CD4-positive, alpha-beta T cell (primary cell): ENCODE data around the gene SMPD1. TPM values are rescaled to one million over a fixed set of nuclear protein-coding genes. Genes with fewer than 3 reads are reported as not detected.

Experiments
- ATAC-seq: fragments of 200-7000 bp; cut with Tn5 transposase; one replicate; pipeline ENCODE4 v1.10.0; 2022; ENCODE audit warnings: mild to moderate bottlenecking; ENCODE audit not compliant: poor library complexity
- CTCF ChIA-PET: fragments of 350-600 bp; sonication (Branson Sonifier 250); formaldehyde crosslinking; loops from one replicate; lab custom pipeline; 2021; ENCODE audit warnings: antibody characterized with exemption, inconsistent platforms; lab: Charles Lee
- POLR2A ChIA-PET: fragments of 350-600 bp; sonication (Branson Sonifier 250); formaldehyde crosslinking; loops from one replicate; lab custom pipeline; 2021; ENCODE audit warnings: antibody characterized with exemption, inconsistent platforms; lab: Charles Lee
- DNase-seq, 14 experiments: peaks; one replicate each; pipeline ENCODE4 v3.0.0-alpha.2; 2013 to 2020; ENCODE audit warnings: mixed read lengths in 2 of 14
- H3K27ac ChIP-seq, 2 donors: one replicate each; pipeline versions ENCODE4 v1.5.1 to v1.7.0; 2013; ENCODE audit warnings: low read length in 2 of 2, low read depth in 1 of 2, mild to moderate bottlenecking in 1 of 2
- H3K27me3 ChIP-seq, 2 experiments: 1 replicate in 1 of 2; 2 replicates in 1 of 2; pipeline versions ENCODE4 v1.6.1 to v1.7.0; 2013; ENCODE audit warnings: low read length in 2 of 2, control low read depth in 1 of 2, mild to moderate bottlenecking in 1 of 2, moderate library complexity in 1 of 2; ENCODE audit not compliant: insufficient read depth in 2 of 2, control insufficient read depth in 1 of 2
- H3K36me3 ChIP-seq: one replicate; pipeline ENCODE4 v1.6.1; 2013; ENCODE audit warnings: low read length, control low read depth; ENCODE audit not compliant: insufficient read depth
- H3K4me1 ChIP-seq: one replicate; pipeline ENCODE4 v1.6.1; 2013; ENCODE audit warnings: low read length, control low read depth; ENCODE audit not compliant: insufficient read depth
- H3K4me3 ChIP-seq: one replicate; pipeline ENCODE4 v1.5.1; 2013; ENCODE audit warnings: mild to moderate bottlenecking, low read length, moderate library complexity
- H3K9me3 ChIP-seq, 2 experiments: 1 replicate in 1 of 2; 2 replicates in 1 of 2; pipeline versions ENCODE4 v1.6.1 to v1.7.0; 2013; ENCODE audit warnings: low read length in 2 of 2, mild to moderate bottlenecking in 2 of 2, control low read depth in 1 of 2, moderate library complexity in 1 of 2; ENCODE audit not compliant: control insufficient read depth in 1 of 2, insufficient read depth in 1 of 2
- H3K27ac Mint-ChIP-seq: one replicate; pipeline ENCODE4 v1.8.0; 2020; ENCODE audit warnings: mixed read lengths
- H3K27me3 Mint-ChIP-seq: one replicate; pipeline ENCODE4 v1.8.0; 2021; ENCODE audit warnings: mixed read lengths
- H3K36me3 Mint-ChIP-seq: one replicate; pipeline ENCODE4 v1.8.0; 2021; ENCODE audit warnings: low read depth, mixed read lengths
- H3K4me1 Mint-ChIP-seq: one replicate; pipeline ENCODE4 v1.8.0; 2021; ENCODE audit warnings: low read depth, mixed read lengths
- H3K4me3 Mint-ChIP-seq: one replicate; pipeline ENCODE4 v1.8.0; 2020; ENCODE audit warnings: mild to moderate bottlenecking, mixed read lengths
- H3K9me3 Mint-ChIP-seq: one replicate; pipeline ENCODE4 v1.8.0; 2020; ENCODE audit warnings: mixed read lengths
- CTCF ChIP-seq: fragments of 200-600 bp; IDR thresholded peaks from one replicate; pipeline ENCODE4 v1.8.0; 2022; ENCODE audit warnings: antibody characterized with exemption, mild to moderate bottlenecking
- intact Hi-C, 2 experiments: fragments of 100-400 bp; cut with DNase I in 1 of 2; cut with micrococcal nuclease in 1 of 2; formaldehyde crosslinking; loops; one replicate each; pipeline versions ENCODE4 v1.15.1 to v1.9.0; 2023 to 2025; cut with DNase I, micrococcal nuclease
- total RNA-seq, 174 experiments: library from RNA in 2 of 174; stranded (reverse) in 2 of 174; gene quantifications; one replicate each; pipeline ENCODE4 v1.2.3 and lab custom pipeline; 2021 to 2026

Gene SMPD1
- total RNA-seq, 2 experiments from 2014 or later = 70.9 to 75.0 TPM

GRCh38 chr11:6378640-6378989 lies 11.7 kb upstream of the SMPD1 start:
- peak overlapping the region; percentile 50 for H3K4me3 Mint-ChIP-seq
- H3K9me3 ChIP-seq = no peaks in the 10 kb centered on the region
- H3K4me1 ChIP-seq = peaks cover 14% of the 10 kb centered on the region
- H3K27me3 ChIP-seq = no peaks in the 10 kb centered on the region
- H3K9me3 Mint-ChIP-seq = no peaks in the 10 kb centered on the region
- H3K36me3 Mint-ChIP-seq = no peaks in the 10 kb centered on the region
- POLR2A ChIA-PET = interaction anchor here (0.6 to 3.6 kb wide), 30 partner anchors 12 to 786 kb away, joined by 3 to 63 read pairs (median 4); partner anchors contain the start of genes APBB1, ARFIP2, HPX and MRPL17
- no peaks in the 10 kb centered on the region for H3K36me3 ChIP-seq
- CTCF ChIA-PET = interaction anchor here (0.6 to 5.5 kb wide), 32 partner anchors 9 to 368 kb away, joined by 3 to 230 read pairs (median 5); partner anchors contain the start of genes APBB1, ARFIP2, HPX and MRPL17
- no peaks in the 10 kb centered on the region for H3K27me3 Mint-ChIP-seq
- TF ChIP-seq CTCF = no peak
- peaks cover 35% of the 10 kb centered on the region for H3K4me1 Mint-ChIP-seq
- intact Hi-C loops = loop anchor here (2.0 to 5.0 kb wide), 3 partner anchors 34 to 379 kb away; no protein-coding TSS in a partner anchor
- DNase-seq = no peak
- H3K27ac ChIP-seq = peak overlapping the region; percentile 10 to 40
- H3K4me3 ChIP-seq = peak overlapping the region; percentile 8
- peak overlapping the region; percentile 90 for H3K27ac Mint-ChIP-seq
- no peak for ATAC-seq

- Mint-ChIP-seq H3K4me1 (peaks cover 33% of the 10 kb centered on the region), H3K9me3 (no peaks in the 10 kb centered on the region), H3K4me3 (no peak overlapping the region), H3K27ac (no peak overlapping the region), H3K27me3 (no peaks in the 10 kb centered on the region), H3K36me3 (peaks cover 5% of the 10 kb centered on the region)
- TF ChIP-seq CTCF = no peak
- Histone ChIP-seq H3K27me3 (no peaks in the 10 kb centered on the region), H3K36me3 (no peaks in the 10 kb centered on the region), H3K9me3 (no peaks in the 10 kb centered on the region), H3K4me1 (peaks cover 11% of the 10 kb centered on the region), H3K4me3 (no peak overlapping the region), H3K27ac (no peak overlapping the region)
- ChIA-PET CTCF (interaction anchor here (0.8 to 1.5 kb wide), 2 partner anchors 58 to 86 kb away, joined by 3 to 5 read pairs; no protein-coding TSS in a partner anchor), POLR2A (interaction anchor here (1.1 to 1.2 kb wide), 2 partner anchors 18 to 58 kb away, joined by 3 to 4 read pairs; no protein-coding TSS in a partner anchor)
- no peak for ATAC-seq
- intact Hi-C loops = loop anchor here in 1 of 2 experiments (5.0 to 10.0 kb wide), 3 partner anchors 148 to 300 kb away; partner anchors contain the start of genes CNGA4, ILK, MRPL17 and RRP8
- DNase-seq = no peak
Measured at GRCh38 chr11:6385046-6385777, 5.1 kb upstream of the SMPD1 start.

- ChIA-PET POLR2A (interaction anchor here (1.1 to 8.4 kb wide), 3 partner anchors 15 to 55 kb away, joined by 3 to 253 read pairs (median 4); partner anchors contain the start of gene APBB1), CTCF (interaction anchor here (1.9 to 2.0 kb wide), 2 partner anchors 9 to 55 kb away, joined by 7 to 13 read pairs; no protein-coding TSS in a partner anchor)
- Histone ChIP-seq H3K36me3 (peaks cover 9% of the 10 kb centered on the region), H3K4me3 (no peak overlapping the region), H3K27ac (no peak overlapping the region), H3K27me3 (no peaks in the 10 kb centered on the region), H3K4me1 (peaks cover 36% of the 10 kb centered on the region), H3K9me3 (no peaks in the 10 kb centered on the region)
- Mint-ChIP-seq H3K4me3 (peak overlapping the region; percentile 43), H3K27ac (peak overlapping the region; percentile 93), H3K36me3 (peaks cover 29% of the 10 kb centered on the region), H3K9me3 (no peaks in the 10 kb centered on the region), H3K4me1 (peaks cover 59% of the 10 kb centered on the region), H3K27me3 (no peaks in the 10 kb centered on the region)
- intact Hi-C loops = loop anchor here in 1 of 2 experiments (5.0 to 10.0 kb wide), 3 partner anchors 151 to 297 kb away; partner anchors contain the start of genes CNGA4, ILK, MRPL17 and RRP8
- TF ChIP-seq CTCF = no peak
- no peak for ATAC-seq
- no peak for DNase-seq
Measured at GRCh38 chr11:6387811-6388599, 2.3 kb upstream of the SMPD1 start.
